GM12865 (cell line): Measurements from ENCODE around the gene SSC5D.

ENCODE experiments used
- DNase-seq: peaks from one replicate; pipeline ENCODE4 v3.0.0; 2010; ENCODE audit warnings: low read depth
- H3K4me3 ChIP-seq: 2 replicates; pipeline ENCODE4 v1.5.1; 2011; ENCODE audit warnings: mild to moderate bottlenecking, low read depth, low read length, control low read depth
- TF ChIP-seq, protein P1 (sequence below): IDR thresholded peaks from 2 replicates; pipeline ENCODE4 v1.5.1; 2011; ENCODE audit warnings: low read length, control low read depth, low read depth, inconsistent platforms; ENCODE audit not compliant: insufficient read depth; ENCODE audit errors: missing control alignments

The SSC5D gene

GRCh38 chr19:55484593-55485438 is 3.4 kb upstream of the SSC5D start, which contains the start of gene NAT14:
NAT14 (plus strand) TSS chr19:55485188; CDS start chr19:55485709, 521 bp downstream.
- H3K4me3 ChIP-seq = peak within 1 kb of the TSS; percentile 83
- peak; percentile 77 for DNase-seq

DNA sequence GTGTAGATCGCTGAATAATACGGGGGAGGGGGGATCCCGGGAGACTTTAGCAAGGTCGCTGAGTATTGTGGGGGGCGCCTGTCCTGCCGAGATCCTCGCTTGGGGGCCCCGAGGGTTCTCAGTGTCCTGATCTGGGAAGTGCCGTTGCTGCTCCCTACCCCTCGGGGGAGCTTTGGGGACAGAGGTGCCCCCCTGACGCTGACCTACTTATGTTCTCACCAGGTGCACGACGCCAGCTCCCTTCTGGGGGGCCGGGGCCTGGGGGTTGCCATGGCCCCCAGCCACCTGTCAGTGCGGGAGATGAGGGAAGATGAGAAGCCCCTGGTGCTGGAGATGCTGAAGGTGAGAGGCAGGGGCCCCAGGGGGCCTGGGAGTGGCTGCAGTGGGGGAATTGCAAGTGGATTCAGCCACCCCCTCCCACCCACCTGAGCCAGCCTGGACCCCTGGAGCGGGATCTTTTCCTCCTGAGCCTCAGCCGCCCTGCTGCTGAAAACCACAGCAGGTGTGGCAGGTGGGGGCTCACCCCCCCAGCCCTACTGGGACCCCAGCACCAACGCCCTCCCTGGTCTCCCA is 2.7 kb upstream of the SSC5D start:
- DNase-seq = peak; percentile 36
- TF ChIP-seq, protein P1, sequence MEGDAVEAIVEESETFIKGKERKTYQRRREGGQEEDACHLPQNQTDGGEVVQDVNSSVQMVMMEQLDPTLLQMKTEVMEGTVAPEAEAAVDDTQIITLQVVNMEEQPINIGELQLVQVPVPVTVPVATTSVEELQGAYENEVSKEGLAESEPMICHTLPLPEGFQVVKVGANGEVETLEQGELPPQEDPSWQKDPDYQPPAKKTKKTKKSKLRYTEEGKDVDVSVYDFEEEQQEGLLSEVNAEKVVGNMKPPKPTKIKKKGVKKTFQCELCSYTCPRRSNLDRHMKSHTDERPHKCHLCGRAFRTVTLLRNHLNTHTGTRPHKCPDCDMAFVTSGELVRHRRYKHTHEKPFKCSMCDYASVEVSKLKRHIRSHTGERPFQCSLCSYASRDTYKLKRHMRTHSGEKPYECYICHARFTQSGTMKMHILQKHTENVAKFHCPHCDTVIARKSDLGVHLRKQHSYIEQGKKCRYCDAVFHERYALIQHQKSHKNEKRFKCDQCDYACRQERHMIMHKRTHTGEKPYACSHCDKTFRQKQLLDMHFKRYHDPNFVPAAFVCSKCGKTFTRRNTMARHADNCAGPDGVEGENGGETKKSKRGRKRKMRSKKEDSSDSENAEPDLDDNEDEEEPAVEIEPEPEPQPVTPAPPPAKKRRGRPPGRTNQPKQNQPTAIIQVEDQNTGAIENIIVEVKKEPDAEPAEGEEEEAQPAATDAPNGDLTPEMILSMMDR = no peak

More at GRCh38 chr19:55484593-55485438, 3.4 kb upstream of the SSC5D start, which contains the start of gene NAT14:
- TF ChIP-seq, protein P1 = no peak

DNA sequence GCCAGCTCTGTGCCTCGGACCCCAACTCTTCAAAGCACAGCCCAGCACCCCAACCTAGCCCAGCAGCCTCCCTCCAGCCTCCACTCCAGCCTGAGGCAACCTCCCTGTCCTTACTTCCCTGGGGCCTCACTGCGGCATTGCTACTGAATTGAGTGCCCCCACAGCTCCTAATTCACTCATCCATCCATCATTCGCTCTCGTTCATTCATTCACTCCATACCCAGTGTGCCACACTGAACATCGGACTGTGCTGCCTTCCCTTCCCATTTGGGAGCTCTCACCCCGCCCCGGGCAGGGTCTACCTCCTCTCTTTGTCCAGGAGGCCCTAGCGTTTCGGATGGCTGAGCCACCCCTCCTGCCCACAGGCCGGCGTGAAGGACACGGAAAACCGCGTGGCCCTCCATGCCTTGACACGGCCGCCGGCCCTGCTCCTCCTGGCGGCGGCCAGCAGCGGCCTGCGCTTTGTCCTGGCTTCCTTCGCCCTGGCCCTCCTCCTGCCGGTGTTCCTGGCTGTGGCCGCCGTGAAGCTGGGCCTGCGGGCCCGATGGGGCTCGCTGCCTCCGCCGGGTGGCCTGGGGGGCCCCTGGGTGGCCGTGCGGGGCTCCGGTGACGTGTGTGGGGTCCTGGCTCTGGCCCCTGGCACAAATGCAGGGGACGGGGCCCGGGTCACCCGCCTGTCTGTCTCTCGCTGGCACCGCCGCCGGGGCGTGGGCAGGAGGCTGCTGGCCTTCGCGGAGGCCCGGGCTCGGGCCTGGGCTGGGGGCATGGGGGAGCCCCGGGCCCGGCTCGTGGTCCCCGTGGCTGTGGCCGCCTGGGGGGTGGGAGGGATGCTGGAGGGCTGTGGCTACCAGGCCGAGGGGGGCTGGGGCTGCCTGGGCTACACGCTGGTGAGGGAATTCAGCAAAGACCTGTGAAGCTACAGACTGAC is 1.9 kb upstream of the SSC5D start:
- no peak overlapping the region for H3K4me3 ChIP-seq
- DNase-seq = no peak
- TF ChIP-seq, protein P1 = no peak

More for the DNA sequence above, 2.7 kb upstream of the SSC5D start:
- peak overlapping the region; percentile 83 for H3K4me3 ChIP-seq

DNA sequence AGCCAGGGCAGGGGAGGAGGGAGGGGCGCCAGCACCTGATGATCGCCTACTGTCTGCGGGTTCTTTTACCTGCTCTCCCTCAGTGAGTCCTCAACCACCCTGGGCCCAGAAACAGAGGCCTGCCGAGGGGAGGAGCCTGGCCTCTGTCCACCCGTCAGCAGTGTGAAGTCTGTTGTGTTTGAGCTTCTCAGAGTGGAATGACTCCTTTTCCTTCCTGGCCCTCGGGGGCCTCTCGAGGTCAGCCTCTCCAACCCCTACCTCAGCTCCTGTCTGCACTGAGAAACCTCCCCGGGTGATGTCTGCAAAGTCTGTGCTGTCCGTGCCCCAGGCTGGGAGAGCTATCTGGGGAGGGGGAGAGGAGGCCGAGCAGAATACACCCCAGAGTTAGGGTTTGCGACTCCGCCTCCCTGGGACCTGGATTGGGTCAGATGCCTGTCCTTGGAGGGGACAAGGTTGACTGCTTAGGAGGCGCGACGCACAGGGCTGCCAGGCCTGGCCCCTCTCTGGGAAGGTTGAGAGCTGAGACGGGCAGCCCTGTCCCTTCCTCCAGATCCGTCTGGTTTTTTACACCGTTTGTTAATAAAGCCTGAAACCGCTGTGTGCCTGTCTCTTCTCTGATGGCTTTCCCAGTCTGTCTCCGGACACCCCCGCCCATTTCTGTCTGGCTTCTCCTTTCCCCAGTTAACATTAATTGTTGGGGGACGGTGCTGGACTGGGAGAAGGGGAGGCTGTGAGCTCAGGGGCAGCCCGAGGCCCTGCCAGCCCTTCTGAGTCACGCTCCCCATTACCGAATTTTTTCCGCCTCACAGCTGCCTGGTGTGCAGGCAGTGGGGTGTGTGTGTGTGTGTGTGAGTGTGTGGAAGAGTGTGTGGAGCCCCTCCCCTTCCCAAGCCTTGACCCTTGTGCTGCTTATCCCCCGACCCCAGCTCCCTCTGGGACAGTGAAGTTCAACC is 989 bp upstream of the SSC5D start:
- H3K4me3 ChIP-seq = no peak overlapping the region
- TF ChIP-seq, protein P1 = no peak
- no peak for DNase-seq

DNA sequence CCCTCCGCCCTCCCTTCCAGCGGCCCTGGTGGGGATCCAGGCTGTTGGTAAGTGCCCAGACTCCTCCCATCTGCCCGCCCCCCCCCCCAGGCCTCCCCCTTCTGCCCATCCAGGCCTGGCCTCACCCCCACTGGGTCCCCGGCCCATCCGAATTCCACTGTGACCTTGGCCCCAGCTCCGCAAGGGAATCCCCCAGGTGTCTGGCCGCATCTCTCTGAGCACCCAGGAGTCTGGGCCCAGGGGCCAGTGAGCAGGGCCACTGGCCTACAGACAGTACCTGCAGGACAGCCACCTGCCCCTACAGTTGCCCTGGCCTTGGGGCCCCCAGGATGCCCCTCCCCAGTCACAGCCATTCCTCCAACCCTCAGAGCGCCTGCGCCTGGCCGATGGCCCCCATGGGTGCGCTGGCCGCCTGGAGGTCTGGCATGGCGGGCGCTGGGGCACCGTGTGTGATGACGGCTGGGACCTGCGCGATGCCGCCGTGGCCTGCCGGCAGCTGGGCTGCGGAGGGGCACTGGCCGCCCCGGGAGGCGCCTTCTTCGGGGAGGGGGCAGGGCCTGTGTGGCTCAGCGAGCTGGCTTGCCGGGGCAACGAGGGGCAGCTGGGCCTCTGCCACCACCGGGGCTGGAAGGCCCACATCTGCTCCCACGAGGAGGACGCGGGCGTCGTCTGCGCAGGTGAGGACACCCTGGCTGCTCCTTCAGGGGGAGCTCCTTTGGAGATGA is 912 bp downstream of the SSC5D start:
- TF ChIP-seq, protein P1 = no peak
- DNase-seq = no peak
- H3K4me3 ChIP-seq = no peak overlapping the region
